Activated naive CD4-positive, alpha-beta T cell treated with anti-CD3 and anti-CD28 coated beads, Interleukin-2, amount 10 ng/mL, durations not matched to agents 7 days and 5 days (primary cell): Measurements from ENCODE around the gene AP4B1.
"Not testable (repeated sequence)": the region's sequence is repeated elsewhere in the genome, so short reads cannot be mapped to it uniquely, and the experiment has no call there.

Source experiments
- CTCF ChIA-PET: fragments of 350-600 bp; sonication (Branson Sonifier 250); formaldehyde crosslinking; loops from one replicate; lab custom pipeline; 2021; ENCODE audit warnings: antibody characterized with exemption; lab: Charles Lee
- DNase-seq: peaks from one replicate; pipeline ENCODE4 v3.0.0-alpha.2; 2020
- H3K27ac Mint-ChIP-seq: one replicate; pipeline ENCODE4 v1.8.0; 2021; ENCODE audit warnings: mild to moderate bottlenecking, moderate library complexity, mixed read lengths
- H3K27me3 Mint-ChIP-seq: one replicate; pipeline ENCODE4 v1.8.0; 2021; ENCODE audit warnings: mild to moderate bottlenecking, mixed read lengths
- H3K36me3 Mint-ChIP-seq: one replicate; pipeline ENCODE4 v1.8.0; 2021; ENCODE audit warnings: mixed read lengths
- H3K4me1 Mint-ChIP-seq: one replicate; pipeline ENCODE4 v1.8.0; 2021; ENCODE audit warnings: mixed read lengths
- H3K4me3 Mint-ChIP-seq: one replicate; pipeline ENCODE4 v1.8.0; 2021; ENCODE audit warnings: mild to moderate bottlenecking, moderate library complexity, mixed read lengths
- H3K9me3 Mint-ChIP-seq: one replicate; pipeline ENCODE4 v1.8.0; 2021; ENCODE audit warnings: mixed read lengths

Gene AP4B1

DNA sequence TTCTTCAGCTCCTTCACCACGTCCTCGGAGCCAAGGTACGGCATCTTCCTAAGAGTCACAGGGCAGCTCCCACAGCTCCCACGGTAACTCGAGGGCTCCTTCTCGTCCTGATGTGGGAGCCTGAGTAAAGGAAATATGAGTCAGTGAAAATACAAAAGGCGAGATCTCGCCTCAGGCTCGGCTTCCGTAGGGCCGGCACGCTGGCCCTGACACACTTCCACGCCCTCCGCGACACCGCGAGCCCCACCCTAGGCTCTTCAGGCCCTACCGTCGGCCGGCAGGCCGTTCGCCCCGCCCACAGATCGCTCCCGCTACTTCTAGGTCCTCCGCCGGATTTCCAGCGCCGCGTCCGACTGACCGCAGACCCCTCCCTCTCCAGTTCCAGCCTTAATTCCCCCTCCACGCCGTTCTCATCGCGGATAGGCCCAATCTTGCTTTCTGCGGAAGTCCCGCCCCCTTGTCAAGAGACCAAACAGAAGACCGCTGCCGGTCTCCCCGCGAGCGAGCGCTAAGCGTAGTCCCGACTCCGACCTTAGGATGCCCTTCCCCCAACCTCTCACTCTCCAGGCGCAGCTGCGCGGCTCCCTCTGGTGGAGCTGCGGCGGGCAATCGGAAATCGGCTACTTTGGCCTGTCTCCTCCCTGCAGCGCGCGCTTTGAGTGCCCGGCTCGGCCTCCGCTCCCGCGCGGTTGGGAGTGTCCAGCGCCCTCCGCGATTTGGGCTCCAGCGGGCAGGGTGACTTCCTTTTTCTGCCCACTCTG lies at the start of gene AP4B1, which contains the start of gene DCLRE1B:
Gene AP4B1, minus strand, starts transcription at position 126 of the 761 bp plus-strand sequence. Its CDS starts 82 bp downstream, at position 44.
Gene DCLRE1B, plus strand, starts transcription at position 653 of the 761 bp plus-strand sequence. CDS start 261 bp downstream, outside the sequence.
- Mint-ChIP-seq H3K27me3 (no peaks in the 10 kb centered on the region), H3K27ac (peak within 1 kb of the TSS; percentile 96), H3K36me3 (peaks cover 47% of the 10 kb centered on the region), H3K9me3 (no peaks in the 10 kb centered on the region), H3K4me1 (peaks cover 64% of the 10 kb centered on the region), H3K4me3 (peak within 1 kb of the TSS; percentile 86)
- CTCF ChIA-PET, result interaction anchor here (1.0 to 3.8 kb wide), 11 partner anchors 25 to 69 kb away, joined by 3 to 32 read pairs (median 8); partner anchors contain the start of gene HIPK1
- peak; percentile 99 for DNase-seq

DNA sequence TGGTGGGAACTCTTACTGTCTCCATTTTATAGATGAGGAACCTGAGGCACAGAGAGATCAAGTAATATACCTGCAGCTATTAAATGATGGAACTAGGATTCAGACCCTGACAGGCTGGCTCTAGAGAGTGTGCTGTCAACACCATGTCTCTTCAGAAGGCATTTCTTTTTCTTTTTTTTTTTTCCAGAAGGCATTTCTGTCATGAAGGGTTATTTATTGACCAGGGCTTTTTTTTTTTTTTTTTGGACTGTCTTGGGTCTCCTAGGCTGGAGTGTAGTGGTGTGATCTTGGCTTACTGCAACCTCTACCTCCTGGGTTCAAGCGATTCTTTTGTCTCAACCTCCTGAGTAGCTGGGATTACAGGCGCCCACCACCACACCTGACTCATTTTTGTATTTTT lies 47.1 kb upstream of the AP4B1 start:
- DNase-seq, result no peak
- Mint-ChIP-seq H3K9me3 (no peaks in the 10 kb centered on the region), H3K27ac (no peak overlapping the region), H3K4me1 (peaks cover 42% of the 10 kb centered on the region), H3K4me3 (no peak overlapping the region), H3K27me3 (no peaks in the 10 kb centered on the region), H3K36me3 (peaks cover 43% of the 10 kb centered on the region)
- CTCF ChIA-PET, result interaction anchor here (1.1 to 1.6 kb wide), 2 partner anchors 19 to 23 kb away, joined by 4 to 6 read pairs; no protein-coding TSS in a partner anchor

DNA sequence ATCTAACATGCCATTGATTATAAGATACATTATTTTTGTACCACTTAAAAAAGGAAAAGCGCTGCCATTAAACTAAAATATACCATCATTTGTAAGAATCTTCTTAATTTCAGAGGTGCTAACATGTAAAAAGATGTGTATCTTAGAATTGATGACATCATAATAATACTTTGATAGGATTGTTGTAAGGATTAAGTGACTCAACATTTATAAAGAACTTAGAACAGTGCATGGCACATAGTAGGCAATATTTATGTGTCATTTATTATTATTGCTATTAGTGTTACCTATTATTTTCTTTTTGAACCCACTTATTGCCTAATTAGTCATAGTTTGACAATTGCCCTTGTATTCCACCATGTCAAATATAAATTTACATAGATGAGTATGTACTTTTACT lies 46.3 kb upstream of the AP4B1 start:
- DNase-seq, result no peak
- CTCF ChIA-PET, result interaction anchor here (0.7 to 1.6 kb wide), 2 partner anchors 22 to 82 kb away, joined by 3 to 4 read pairs; no protein-coding TSS in a partner anchor
- Mint-ChIP-seq H3K9me3 (no peaks in the 10 kb centered on the region), H3K27ac (no peak overlapping the region), H3K4me1 (peaks cover 50% of the 10 kb centered on the region), H3K27me3 (no peaks in the 10 kb centered on the region), H3K36me3 (peaks cover 42% of the 10 kb centered on the region), H3K4me3 (no peak overlapping the region)

DNA sequence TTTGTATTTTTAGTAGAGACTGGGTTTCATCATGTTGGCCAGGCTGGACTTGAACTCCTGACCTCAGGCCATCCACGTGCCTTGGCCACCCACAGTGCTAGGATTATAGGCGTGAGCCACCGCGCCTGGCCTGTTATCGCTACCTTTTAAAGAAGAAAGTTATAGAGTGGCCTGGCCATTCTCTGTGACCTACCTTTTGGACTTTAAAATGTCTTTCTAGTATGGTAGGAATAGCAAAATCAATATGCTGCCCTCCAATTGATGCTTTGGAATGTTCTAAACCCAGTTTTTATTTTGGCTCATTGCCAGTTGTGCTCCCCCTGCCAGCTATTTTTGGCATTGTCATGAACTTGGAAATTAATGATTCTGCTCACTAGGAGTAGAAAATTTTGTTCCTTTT lies 44.4 kb upstream of the AP4B1 start:
- Mint-ChIP-seq H3K4me3 (no peak overlapping the region), H3K36me3 (peaks cover 44% of the 10 kb centered on the region), H3K27ac (peak overlapping the region; percentile 95), H3K4me1 (peaks cover 58% of the 10 kb centered on the region), H3K9me3 (no peaks in the 10 kb centered on the region), H3K27me3 (no peaks in the 10 kb centered on the region)
- no peak for DNase-seq
- CTCF ChIA-PET, result interaction anchor here (0.8 to 1.1 kb wide), 4 partner anchors 9 to 45 kb away, joined by 3 to 4 read pairs (median 4); no protein-coding TSS in a partner anchor

DNA sequence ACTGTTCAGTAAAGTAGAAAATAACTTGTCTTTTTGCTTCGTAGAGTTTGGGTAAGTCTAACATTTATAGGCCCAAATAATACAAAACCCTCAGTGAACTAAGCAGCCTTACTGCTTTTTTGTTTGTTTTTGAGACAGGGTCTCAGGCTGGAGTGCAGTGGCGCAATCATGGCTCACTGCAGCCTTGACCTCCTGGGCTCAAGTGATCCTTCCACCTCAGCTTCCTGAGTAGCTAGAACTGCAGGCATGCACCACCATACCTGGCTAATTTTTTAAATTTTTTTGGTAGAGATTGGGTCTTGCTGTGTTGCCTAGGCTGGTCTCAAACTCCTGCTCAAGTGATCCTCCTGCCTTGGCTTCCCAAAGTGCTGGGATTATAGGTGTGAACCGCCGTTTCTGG lies 43.6 kb upstream of the AP4B1 start:
- CTCF ChIA-PET, result interaction anchor here (0.8 to 3.9 kb wide), 5 partner anchors 9 to 44 kb away, joined by 3 to 29 read pairs (median 3); partner anchors contain the start of gene HIPK1
- H3K36me3 Mint-ChIP-seq, result peaks cover 43% of the 10 kb centered on the region
- H3K9me3 Mint-ChIP-seq, H3K27me3 Mint-ChIP-seq, DNase-seq: not testable (repeated sequence)
- peaks cover 56% of the 10 kb centered on the region for H3K4me1 Mint-ChIP-seq
- H3K27ac Mint-ChIP-seq, result peak overlapping the region; percentile 95
- H3K4me3 Mint-ChIP-seq, result peak overlapping the region; percentile 56

DNA sequence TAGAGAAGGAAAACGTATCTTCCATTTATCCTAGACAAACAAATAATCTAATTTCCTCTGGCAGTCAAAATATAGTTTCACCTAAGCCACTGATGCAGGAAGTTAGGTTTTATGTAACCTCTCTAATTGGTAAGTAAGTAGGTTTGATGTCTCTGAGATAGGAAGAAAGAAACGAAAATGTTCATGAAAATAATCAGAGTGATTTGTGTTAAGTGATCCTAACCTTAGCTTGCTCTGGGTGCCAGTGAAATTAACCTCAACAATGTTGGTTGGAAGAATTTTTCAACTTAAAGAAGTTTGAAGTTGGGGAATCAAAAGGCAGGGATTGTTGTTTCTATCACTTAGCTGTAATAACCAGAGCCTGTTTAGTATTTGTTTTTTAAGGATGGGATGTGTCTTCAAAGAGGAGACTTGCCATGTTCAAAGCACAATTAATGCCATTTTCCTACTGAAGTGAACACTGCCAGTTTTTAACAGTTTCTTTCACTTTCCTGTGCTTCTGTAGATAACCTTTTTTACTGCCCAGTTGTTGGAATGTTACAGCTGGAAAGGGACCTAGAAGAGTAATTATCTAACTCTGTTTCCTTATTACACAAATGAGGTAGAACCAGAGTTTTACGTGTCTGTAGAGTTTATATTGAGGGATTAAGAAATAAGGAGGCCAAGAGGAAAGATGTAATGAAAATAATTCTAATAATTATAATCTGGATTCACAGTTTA lies 42.9 kb upstream of the AP4B1 start:
- DNase-seq, result no peak
- Mint-ChIP-seq H3K27ac (peak overlapping the region; percentile 95), H3K4me1 (peaks cover 58% of the 10 kb centered on the region), H3K9me3 (no peaks in the 10 kb centered on the region), H3K4me3 (peak overlapping the region; percentile 56), H3K36me3 (peaks cover 41% of the 10 kb centered on the region), H3K27me3 (no peaks in the 10 kb centered on the region)
- CTCF ChIA-PET, result interaction anchor here (0.8 to 3.9 kb wide), 7 partner anchors 9 to 111 kb away, joined by 3 to 29 read pairs (median 4); partner anchors contain the start of gene HIPK1

DNA sequence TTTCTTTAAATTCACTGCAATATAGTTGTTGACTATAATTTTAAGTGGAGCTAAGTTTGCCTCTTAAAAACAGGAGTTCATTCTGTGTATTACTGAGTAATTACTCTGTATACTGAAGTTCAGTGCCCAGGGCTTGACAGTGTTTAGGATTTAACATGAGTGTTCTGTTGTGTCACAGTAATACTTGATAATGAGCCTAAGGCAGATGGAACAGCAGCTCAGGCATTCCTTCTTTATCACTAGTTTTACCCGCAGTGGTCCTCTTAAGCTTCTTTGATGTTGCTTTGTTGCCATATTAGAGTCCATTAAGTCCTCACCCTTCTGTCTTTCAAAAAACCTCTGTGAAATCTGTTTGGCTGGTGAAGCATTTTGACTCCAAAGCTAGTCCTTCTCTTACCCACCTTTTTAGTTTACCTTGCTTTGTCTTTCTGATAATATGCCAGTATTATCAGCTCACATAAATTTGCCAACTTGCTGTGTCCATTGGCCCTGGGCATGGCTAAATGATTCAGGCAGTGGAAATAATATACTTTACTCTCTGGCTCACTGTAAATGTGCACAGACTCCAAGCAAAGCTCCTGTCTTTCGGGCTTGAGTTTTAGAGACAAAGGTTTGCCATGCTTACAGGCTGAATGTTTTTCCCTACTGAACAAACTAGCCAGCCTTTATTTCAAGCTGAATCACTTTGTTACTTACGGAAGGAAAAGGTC lies 42.2 kb upstream of the AP4B1 start:
- Mint-ChIP-seq H3K36me3 (peaks cover 44% of the 10 kb centered on the region), H3K27ac (peak overlapping the region; percentile 95), H3K27me3 (no peaks in the 10 kb centered on the region), H3K4me1 (peaks cover 62% of the 10 kb centered on the region), H3K4me3 (peak overlapping the region; percentile 56), H3K9me3 (no peaks in the 10 kb centered on the region)
- CTCF ChIA-PET, result interaction anchor here (0.8 to 3.9 kb wide), 9 partner anchors 10 to 110 kb away, joined by 3 to 29 read pairs (median 4); partner anchors contain the start of gene HIPK1
- DNase-seq, result no peak

DNA sequence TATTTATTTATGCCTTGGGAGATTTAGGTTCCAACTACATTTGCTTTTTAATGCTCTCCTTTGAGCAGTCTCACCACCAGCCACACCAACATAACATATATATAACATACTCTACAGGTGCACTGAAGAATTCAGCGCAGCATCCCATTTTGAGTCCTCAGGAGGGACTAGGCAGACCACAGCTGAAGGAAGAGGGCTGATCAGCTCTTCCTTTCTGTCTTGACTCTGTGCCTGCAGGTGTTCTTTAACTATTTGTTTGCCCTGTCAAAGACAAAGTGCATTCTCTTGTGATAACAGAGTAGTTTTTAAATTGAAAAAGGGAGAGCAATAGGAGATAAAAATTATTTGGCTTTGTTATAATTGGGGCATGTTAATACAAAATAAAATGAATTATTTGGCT lies 41.5 kb upstream of the AP4B1 start:
- Mint-ChIP-seq H3K9me3 (no peaks in the 10 kb centered on the region), H3K27ac (peak overlapping the region; percentile 95), H3K4me1 (peaks cover 63% of the 10 kb centered on the region), H3K4me3 (peak overlapping the region; percentile 59), H3K27me3 (no peaks in the 10 kb centered on the region), H3K36me3 (peaks cover 41% of the 10 kb centered on the region)
- CTCF ChIA-PET, result interaction anchor here (1.3 to 3.9 kb wide), 6 partner anchors 9 to 86 kb away, joined by 4 to 29 read pairs (median 4); partner anchors contain the start of gene HIPK1
- DNase-seq, result no peak

DNA sequence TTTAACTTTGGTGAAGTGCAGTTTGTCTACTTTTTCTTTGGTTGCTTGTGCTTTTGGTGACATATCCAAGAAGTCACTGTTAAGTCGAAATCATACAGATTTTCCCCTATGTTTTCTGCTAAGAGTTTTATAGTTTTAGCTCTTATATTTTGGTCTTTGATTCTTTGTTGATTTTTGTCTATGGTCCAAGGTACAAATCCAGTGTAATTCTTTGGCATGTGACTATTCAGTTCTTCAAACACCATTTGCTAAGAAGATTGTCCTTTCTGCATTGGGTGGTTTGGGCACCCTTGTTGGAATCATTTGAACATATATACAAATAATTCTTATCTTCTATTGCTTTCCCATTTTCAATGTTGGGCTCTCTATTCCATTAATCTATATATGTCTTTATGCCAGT lies 40.7 kb upstream of the AP4B1 start:
- H3K36me3 Mint-ChIP-seq, result peaks cover 45% of the 10 kb centered on the region
- H3K27me3 Mint-ChIP-seq, result no peaks in the 10 kb centered on the region
- H3K4me3 Mint-ChIP-seq, result no peak overlapping the region
- no peak for DNase-seq
- CTCF ChIA-PET, result interaction anchor here (1.5 to 3.9 kb wide), 2 partner anchors 15 to 85 kb away, joined by 4 to 29 read pairs; partner anchors contain the start of gene HIPK1
- H3K4me1 Mint-ChIP-seq, result peaks cover 70% of the 10 kb centered on the region
- H3K27ac Mint-ChIP-seq, result no peak overlapping the region
- H3K9me3 Mint-ChIP-seq, result no peaks in the 10 kb centered on the region

DNA sequence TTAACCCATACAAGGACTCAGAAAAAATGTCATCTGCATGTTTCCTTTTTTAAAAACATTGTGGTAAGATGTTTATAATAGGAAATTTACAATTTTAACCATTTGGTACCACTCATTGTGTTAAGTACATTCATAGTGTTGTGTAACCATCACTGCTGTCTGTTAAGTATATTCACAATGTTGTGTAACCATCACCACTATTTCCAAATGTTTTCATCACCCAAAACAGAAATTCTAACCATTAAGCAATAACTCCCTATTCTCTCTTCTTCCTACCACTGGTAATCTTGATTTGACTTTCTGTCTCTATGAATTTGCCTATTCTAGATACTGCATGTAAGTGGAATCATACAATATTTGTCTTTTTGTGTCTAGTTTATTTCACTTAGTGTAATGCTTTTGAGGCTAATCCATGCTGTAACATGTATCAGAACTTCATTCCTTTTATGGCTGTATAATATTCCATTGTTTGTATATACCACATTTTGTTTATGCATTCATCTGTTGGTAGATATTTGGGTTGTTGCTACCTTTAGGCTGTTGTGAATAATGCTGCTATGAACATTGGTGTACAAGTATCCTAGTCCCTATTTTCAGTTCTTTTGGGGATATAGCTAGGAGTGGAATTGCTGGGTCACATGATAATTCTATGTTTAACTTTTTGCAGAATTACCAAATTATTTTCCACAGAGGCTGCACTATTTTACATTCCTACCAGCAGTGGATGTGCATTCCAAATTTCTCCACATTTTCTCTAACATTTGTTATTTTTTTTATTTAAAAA lies 38.6 kb upstream of the AP4B1 start:
- CTCF ChIA-PET, result interaction anchor here (0.7 kb wide), 1 partner anchor 31 kb away, joined by 3 read pairs; no protein-coding TSS in a partner anchor

DNA sequence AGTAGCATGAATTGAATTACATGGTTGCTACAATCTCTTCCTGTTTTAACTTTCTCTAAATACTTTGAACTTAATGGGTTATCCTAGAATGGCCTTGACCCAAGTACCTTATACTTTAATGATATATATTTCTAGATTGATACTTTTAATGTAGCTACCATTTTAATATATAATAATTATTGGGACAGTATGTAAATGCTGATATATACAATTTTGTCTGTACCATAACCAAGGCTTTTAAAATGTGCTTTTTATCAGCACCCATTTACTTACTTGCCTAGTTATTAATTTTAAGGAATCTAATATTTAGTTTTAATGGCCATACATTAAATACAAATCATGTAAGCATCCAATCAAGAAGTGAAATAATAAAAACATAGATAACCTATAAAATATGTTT lies 37.9 kb upstream of the AP4B1 start:
- H3K27ac Mint-ChIP-seq, result no peak overlapping the region
- H3K9me3 Mint-ChIP-seq, result no peaks in the 10 kb centered on the region
- peaks cover 51% of the 10 kb centered on the region for H3K36me3 Mint-ChIP-seq
- peaks cover 74% of the 10 kb centered on the region for H3K4me1 Mint-ChIP-seq
- CTCF ChIA-PET, result interaction anchor here (0.6 to 2.7 kb wide), 3 partner anchors 12 to 46 kb away, joined by 3 to 16 read pairs (median 3); partner anchors contain the start of gene HIPK1
- H3K4me3 Mint-ChIP-seq, result no peak overlapping the region
- no peak for DNase-seq
- H3K27me3 Mint-ChIP-seq, result no peaks in the 10 kb centered on the region

More for the DNA sequence above, 38.6 kb upstream of the AP4B1 start:
- Mint-ChIP-seq H3K4me1 (peaks cover 74% of the 10 kb centered on the region), H3K27me3 (no peaks in the 10 kb centered on the region), H3K9me3 (no peaks in the 10 kb centered on the region), H3K36me3 (peaks cover 45% of the 10 kb centered on the region), H3K27ac (no peak overlapping the region), H3K4me3 (no peak overlapping the region)
- DNase-seq, result no peak

DNA sequence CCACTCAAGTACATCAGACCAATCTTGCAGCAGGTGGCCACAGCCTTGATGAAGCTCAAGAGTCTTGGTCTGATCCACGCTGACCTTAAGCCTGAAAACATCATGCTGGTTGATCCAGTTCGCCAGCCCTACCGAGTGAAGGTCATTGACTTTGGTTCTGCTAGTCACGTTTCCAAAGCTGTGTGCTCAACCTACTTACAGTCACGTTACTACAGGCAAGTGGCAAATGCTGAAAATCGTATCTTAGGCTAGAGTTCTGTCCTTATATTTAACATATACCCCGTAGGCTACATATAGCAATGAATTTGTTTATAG lies 36.6 kb upstream of the AP4B1 start:
- H3K4me3 Mint-ChIP-seq, result no peak overlapping the region
- H3K9me3 Mint-ChIP-seq, result no peaks in the 10 kb centered on the region
- H3K36me3 Mint-ChIP-seq, result peaks cover 55% of the 10 kb centered on the region
- H3K4me1 Mint-ChIP-seq, result peaks cover 73% of the 10 kb centered on the region
- peak overlapping the region; percentile 90 for H3K27ac Mint-ChIP-seq
- CTCF ChIA-PET, result interaction anchor here (0.6 to 2.7 kb wide), 2 partner anchors 11 to 37 kb away, joined by 3 to 16 read pairs; partner anchors contain the start of gene HIPK1
- no peaks in the 10 kb centered on the region for H3K27me3 Mint-ChIP-seq
- DNase-seq, result no peak
